Left ventricle myocardium inferior (tissue), 1 donor: ENCODE measurements around the gene PBX1. TPM values are rescaled to one million over a fixed set of nuclear protein-coding genes. Genes with fewer than 3 reads are reported as not detected.

Experiments used
- DNase-seq: peaks from one replicate; pipeline ENCODE4 v3.0.0-alpha.2; 2020
- H3K27ac ChIP-seq: fragments of 200-600 bp; replicated peaks from 2 replicates; pipeline ENCODE4 v1.8.0; 2021
- H3K27me3 ChIP-seq: fragments of 200-600 bp; 2 replicates; pipeline ENCODE4 v1.8.0; 2021; ENCODE audit warnings: low read depth
- H3K36me3 ChIP-seq: fragments of 200-600 bp; 2 replicates; pipeline ENCODE4 v1.8.0; 2021
- H3K4me1 ChIP-seq: fragments of 200-600 bp; 2 replicates; pipeline ENCODE4 v1.8.0; 2021
- H3K4me3 ChIP-seq: fragments of 200-600 bp; 2 replicates; pipeline ENCODE4 v1.8.0; 2021; ENCODE audit warnings: mild to moderate bottlenecking, moderate library complexity
- H3K9me3 ChIP-seq: fragments of 200-600 bp; replicated peaks from 2 replicates; pipeline ENCODE4 v1.8.0; 2021
- CTCF ChIP-seq: fragments of 200-600 bp; IDR thresholded peaks from 2 replicates; pipeline ENCODE4 v1.8.0; 2021; ENCODE audit warnings: antibody characterized with exemption, mild to moderate bottlenecking, borderline replicate concordance
- intact Hi-C: fragments of 100-400 bp; cut with micrococcal nuclease; formaldehyde crosslinking; loops from one replicate; pipeline ENCODE4 v1.11.0; 2022
- total RNA-seq: library from RNA; stranded (reverse); fragmentation: NEBNext Ultra II Directional; extraction: Animal tissue kit (Norgen Biotek cat#: 25700); gene quantifications from one replicate; pipeline ENCODE4 v1.2.1, GENCODE V29; 2021
- donor health status: DM: no; HTN: yes; CAD: no; lungs with severe emphysema.

PBX1 gene
- total RNA-seq, 1 donor from 2014 or later, result 73.2 TPM

DNA sequence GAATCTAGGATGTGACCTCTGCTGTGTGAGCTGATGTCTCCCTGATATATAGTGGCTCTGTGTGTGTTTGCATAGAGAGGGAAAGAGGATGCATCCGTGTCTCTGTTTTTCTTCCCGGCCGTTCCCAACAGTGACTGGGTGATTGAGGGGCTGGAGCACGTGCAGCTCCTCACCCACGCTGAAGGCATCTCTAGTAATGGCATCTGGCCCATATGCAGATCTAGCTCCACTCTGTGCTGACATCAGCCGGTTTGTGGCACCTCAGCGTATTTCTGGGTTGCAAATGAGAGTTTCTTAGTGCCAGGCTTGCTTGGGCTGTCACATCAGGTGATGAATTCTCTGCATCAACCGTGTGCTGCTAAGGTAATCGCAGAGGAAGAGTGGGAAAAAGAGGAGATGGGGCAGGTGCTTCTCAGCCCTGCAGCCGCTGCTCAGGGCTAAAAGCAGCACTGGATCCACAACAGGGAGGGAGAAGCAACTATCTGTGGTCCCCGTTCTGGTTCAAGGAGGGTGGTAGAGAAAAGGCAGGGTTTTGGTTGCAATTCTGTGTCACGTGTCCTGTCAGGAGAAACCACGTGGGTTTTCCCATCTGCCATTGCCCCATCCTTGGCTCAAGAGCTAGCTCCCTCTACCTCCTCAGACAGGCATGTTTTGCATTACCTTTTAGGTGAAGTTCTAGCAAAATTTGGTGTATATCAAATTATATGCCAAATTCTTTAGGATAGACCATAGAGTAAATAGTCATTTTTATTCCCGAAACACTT lies 282.9 kb downstream of the PBX1 start:
- Histone ChIP-seq H3K27me3 (no peaks in the 10 kb centered on the region), H3K27ac (no peak overlapping the region), H3K9me3 (no peaks in the 10 kb centered on the region), H3K4me3 (no peak overlapping the region), H3K4me1 (peaks cover 54% of the 10 kb centered on the region), H3K36me3 (peaks cover 6% of the 10 kb centered on the region)
- intact Hi-C loops, result no loop called here
- no peak for DNase-seq
- TF ChIP-seq CTCF, result no peak

DNA sequence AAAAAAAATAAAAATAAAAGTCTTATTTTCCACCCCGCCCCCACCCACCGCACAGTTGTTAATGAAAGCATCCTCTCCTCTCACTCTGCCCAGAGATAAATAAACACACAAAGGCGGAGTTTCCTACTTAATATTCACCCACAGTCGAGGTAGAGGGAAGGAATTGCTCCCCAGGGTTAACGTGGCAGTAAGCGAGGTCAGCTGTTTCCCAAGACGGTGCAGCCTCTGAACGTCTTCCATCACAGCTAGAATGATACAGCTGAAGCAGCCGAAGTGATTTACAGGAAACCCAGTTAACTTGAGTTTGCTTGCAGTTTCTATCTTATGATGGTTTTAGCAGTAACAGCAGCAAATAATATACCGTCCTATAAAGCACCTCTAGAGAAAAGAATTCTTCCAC lies 283.9 kb downstream of the PBX1 start:
- intact Hi-C loops, result no loop called here
- H3K27me3 ChIP-seq, result no peaks in the 10 kb centered on the region
- TF ChIP-seq CTCF, result no peak
- no peaks in the 10 kb centered on the region for H3K9me3 ChIP-seq
- peaks cover 15% of the 10 kb centered on the region for H3K36me3 ChIP-seq
- no peak overlapping the region for H3K27ac ChIP-seq
- no peak for DNase-seq
- H3K4me1 ChIP-seq, result peaks cover 58% of the 10 kb centered on the region
- H3K4me3 ChIP-seq, result no peak overlapping the region

DNA sequence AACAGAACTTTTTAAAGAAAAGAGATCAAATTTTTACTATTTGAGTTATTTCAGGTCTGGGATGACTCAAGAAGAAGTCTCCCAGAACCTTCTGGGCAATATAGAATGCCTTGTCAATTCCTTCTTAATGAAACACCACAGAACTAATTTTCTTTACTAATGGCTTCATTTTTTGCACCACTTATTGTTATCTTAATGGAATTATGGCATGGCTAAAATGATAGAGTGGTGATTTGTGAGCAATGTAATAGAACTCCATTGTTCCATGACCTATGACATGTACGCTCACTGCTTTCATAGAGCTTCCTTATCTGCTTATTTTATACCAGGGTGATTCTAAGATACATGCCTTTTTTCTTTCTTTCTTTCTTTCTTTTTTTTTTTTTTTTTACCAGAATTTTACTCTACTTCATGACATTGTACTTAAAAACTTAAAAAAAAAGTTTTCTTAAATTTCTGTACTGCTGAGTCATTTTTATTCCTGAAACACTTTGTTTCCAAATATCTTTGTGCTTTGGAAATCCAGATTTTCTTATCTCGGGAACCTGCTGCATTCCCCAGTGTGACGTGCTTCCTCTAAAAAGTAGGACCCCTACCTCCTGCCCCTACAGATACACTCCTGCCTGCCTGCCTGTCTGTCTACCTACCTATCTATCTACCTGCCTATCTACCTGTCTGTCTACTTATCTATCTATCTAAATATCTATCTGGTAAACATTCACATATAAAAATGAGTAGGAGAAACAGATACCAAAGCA lies 284.9 kb downstream of the PBX1 start:
- peaks cover 25% of the 10 kb centered on the region for H3K36me3 ChIP-seq
- intact Hi-C loops, result no loop called here
- no peaks in the 10 kb centered on the region for H3K27me3 ChIP-seq
- TF ChIP-seq CTCF, result no peak
- peaks cover 54% of the 10 kb centered on the region for H3K4me1 ChIP-seq
- no peaks in the 10 kb centered on the region for H3K9me3 ChIP-seq
- H3K4me3 ChIP-seq, result no peak overlapping the region
- DNase-seq, result no peak
- H3K27ac ChIP-seq, result no peak overlapping the region

GRCh38 chr1:164846731-164847691 lies 288.0 kb downstream of the PBX1 start:
- DNase-seq, result no peak
- Histone ChIP-seq H3K4me1 (peaks cover 29% of the 10 kb centered on the region), H3K9me3 (no peaks in the 10 kb centered on the region), H3K4me3 (no peak overlapping the region), H3K27me3 (no peaks in the 10 kb centered on the region), H3K36me3 (peaks cover 26% of the 10 kb centered on the region), H3K27ac (peak overlapping the region; percentile 2)
- intact Hi-C loops, result no loop called here
- no peak for TF ChIP-seq CTCF

DNA sequence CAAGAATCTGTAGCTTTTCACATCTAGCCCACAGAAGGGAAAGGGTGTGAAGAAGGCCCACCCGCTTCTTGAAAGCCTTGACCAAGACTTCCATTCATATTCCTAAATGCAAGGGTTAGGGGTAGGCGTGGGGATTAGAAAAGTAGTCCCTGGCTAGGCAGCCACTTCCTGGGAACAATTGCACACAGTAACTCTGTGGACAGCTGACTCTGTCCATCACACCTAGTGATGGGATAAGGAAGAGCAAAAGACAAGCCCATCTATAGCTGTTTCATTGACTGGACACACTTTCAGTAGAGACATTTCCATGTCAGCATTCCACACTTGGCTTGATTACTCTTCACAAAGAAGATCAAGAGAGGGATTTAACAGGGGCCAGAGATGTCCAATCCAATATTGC lies 294.2 kb downstream of the PBX1 start:
- TF ChIP-seq CTCF, result no peak
- Histone ChIP-seq H3K4me1 (peaks cover 29% of the 10 kb centered on the region), H3K27ac (no peak overlapping the region), H3K27me3 (no peaks in the 10 kb centered on the region), H3K9me3 (no peaks in the 10 kb centered on the region), H3K36me3 (peaks cover 9% of the 10 kb centered on the region), H3K4me3 (no peak overlapping the region)
- intact Hi-C loops, result no loop called here
- DNase-seq, result no peak
